Placental pericyte (primary cell): ENCODE measurements around the gene XPO1. TPM values are rescaled to one million over a fixed set of nuclear protein-coding genes. Genes with fewer than 3 reads are reported as not detected.

Experiments used
- total RNA-seq: library from RNA; depleted of rRNA; stranded (reverse); fragments of >200 nt; gene quantifications from 2 replicates; pipeline ENCODE4 v1.2.3, GENCODE V29; 2012

XPO1 gene, protein sequence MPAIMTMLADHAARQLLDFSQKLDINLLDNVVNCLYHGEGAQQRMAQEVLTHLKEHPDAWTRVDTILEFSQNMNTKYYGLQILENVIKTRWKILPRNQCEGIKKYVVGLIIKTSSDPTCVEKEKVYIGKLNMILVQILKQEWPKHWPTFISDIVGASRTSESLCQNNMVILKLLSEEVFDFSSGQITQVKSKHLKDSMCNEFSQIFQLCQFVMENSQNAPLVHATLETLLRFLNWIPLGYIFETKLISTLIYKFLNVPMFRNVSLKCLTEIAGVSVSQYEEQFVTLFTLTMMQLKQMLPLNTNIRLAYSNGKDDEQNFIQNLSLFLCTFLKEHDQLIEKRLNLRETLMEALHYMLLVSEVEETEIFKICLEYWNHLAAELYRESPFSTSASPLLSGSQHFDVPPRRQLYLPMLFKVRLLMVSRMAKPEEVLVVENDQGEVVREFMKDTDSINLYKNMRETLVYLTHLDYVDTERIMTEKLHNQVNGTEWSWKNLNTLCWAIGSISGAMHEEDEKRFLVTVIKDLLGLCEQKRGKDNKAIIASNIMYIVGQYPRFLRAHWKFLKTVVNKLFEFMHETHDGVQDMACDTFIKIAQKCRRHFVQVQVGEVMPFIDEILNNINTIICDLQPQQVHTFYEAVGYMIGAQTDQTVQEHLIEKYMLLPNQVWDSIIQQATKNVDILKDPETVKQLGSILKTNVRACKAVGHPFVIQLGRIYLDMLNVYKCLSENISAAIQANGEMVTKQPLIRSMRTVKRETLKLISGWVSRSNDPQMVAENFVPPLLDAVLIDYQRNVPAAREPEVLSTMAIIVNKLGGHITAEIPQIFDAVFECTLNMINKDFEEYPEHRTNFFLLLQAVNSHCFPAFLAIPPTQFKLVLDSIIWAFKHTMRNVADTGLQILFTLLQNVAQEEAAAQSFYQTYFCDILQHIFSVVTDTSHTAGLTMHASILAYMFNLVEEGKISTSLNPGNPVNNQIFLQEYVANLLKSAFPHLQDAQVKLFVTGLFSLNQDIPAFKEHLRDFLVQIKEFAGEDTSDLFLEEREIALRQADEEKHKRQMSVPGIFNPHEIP (N-terminal part only)
- total RNA-seq = 120 and 217 TPM in 2 replicates

DNA sequence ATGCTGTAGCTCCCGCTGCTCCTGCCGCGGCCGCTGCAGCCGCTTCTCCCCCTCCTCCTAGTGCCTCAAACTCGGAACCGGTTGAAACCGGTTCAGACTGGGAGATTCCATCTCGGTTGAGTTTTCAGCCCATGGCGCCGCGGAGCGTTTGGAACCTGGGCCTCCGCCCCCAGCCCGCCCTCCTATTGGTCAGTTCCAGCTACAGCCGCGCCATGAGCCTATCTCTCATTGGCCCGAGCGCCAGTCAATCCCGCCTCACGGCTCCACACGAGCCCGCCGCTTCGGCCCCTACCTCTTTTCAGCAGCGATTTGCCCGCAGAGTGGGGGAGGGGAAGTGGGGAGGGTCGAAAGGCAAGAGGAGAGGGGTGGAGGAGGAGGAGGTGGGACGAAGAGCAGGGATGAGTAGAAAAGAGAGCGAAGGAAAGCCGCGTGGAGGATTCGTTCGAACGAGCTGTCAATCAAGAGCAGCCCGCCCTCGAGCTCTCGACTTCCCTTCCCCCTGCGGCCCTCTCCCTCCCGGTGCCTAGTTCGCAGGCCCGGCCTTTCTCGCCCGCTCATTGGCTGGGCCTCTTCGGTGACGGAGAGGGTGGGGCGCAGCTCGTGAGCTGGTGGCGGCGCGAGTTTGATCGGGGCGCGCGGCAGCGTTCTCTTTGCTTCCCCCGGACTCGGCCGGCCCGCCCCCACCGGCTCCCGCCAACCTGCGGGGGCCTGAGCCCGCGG lies at the start of gene XPO1:
TSS of gene XPO1 (minus strand) at position 157 of the 720 bp plus-strand sequence. CDS start 4,459 bp downstream, outside the sequence.

DNA sequence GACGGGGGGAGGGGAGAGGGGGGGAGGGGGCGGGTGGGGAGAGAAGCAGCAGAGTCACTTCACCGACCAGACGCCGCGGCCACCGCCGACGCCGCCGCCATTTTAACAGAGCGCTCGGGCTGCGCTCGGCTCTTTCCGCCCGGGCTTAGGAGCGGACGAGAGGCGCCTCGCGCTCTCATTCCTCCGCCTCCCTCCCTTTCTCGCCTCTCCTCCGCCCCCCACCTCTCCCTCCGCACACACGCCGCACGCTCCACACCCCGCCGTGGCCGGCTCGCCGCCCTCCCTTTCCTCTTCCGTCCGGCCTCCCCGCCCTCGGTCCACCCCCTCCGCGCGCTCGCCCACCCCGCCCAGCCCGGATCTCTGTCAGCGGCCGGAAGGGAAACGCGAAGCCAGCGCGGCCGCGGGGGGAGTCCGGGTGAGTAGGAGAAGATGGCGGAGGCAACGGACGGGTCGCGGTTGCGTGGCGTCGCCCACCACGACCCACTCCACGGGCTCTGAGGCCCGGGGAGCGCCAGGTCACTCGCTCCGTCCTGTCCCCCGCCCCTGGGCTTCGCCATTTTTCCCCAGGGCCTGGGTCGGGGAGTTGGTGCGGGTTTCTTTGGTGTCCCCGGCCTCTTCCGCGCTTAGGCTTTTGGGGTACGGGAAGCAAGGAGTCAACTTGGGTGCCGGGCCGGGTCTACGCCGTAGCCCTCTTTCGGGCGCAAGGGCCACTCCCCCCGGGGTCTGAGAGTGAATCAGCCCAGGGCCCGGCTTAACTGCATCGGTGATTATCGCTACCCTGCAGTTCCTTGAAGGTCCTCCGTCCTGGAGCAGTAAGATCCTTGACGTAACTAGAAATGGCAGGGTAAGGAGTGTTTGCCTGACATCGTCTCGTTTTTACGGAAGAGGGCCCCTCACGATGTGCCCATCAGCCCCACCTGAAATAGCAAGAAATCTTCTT lies 66.9 kb downstream of the XPO1 start, which contains the start of gene USP34:
TSS of gene USP34 (minus strand) at position 123 of the 940 bp plus-strand sequence. CDS start 395 bp downstream, outside the sequence.

Other genes with a start within 250 kb of the XPO1 start
- gene USP34, start 67.3 kb downstream of the XPO1 start, total RNA-seq = 95.9 and 132 TPM in 2 replicates